Measurements from ENCODE around the gene PER3.

Gene PER3

GRCh38 chr1:7878027-7878426 is 93.9 kb downstream of the PER3 start:
- DNase-seq, result no peak

DNA sequence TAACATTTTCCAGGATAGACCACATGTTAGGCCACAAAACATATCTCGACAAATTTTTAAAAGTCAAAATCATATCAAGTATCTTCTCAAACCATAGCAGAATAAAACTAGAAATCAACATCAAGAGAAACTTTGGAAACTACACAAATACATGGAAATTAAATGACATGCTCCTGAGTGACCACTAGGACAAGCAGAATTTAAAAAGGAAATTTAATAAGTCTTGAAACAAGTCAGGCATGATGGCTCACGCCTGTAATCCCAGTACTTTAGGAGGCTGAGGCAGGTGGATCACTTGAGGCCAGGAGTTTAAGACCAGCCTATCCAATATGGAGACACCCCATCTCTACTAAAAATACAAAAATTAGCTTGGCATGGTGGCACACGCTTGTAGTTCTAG is 95.1 kb downstream of the PER3 start:
- DNase-seq, result no peak

GRCh38 chr1:7884757-7885156 is 100.7 kb downstream of the PER3 start:
- DNase-seq, result no peak

GRCh38 chr1:7885513-7886404 is 101.7 kb downstream of the PER3 start:
- no peak for DNase-seq

DNA sequence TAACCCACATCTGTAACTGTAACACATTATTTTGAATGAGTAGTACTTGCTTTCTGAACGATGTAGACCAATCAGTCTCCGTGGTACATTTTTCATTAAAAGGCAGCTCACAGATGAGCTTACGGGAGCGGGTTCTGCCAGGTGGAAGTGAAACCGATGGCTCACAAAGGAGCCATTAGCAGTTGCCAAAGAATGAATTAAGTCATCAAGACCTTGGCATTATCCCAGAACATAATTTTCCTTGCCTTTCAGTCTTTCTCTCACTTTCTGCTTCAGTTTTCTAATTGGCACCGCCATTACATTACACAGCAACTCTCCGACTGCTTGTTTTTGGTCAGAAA is 102.3 kb downstream of the PER3 start:
- no peak for DNase-seq

DNA sequence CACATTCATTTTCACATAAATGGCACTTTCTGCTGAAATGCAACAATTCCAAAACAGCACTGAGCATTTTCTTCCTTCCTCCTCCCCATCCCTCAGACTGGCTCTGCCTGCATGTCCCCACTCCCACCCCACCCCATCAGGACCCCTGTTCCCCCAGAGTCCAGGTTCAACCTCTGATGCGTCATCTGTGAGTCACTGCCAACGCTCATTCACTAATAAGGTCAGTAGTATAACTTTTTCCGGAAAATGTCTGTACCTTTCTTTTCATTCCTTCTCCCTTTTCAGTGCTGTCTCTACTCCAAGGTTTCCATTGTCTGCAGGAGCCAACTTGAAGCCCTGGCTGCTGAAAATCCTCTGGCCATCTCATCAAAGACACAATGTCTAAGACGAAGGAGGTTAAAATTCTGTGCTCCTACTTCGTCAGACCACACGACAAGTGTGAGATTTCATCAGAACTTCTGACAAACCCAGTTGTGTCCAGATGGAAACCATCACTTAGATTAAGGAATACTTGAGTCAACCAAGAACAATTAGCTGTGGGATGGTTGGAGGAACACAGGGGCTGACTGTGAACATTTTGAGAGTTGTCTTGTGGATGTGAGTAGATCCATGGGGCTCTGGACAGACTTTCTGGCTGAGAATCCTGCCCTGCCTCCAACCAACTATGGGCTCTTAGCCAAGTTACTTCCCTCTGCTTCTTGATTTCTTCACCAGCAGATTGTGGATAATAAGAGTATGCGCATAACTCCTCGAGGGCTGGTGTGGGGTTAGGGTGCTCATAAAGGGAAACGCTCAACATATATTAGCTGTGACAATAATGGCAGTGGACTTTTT is 104.4 kb downstream of the PER3 start:
- peak; percentile 16 for DNase-seq

GRCh38 chr1:7890853-7891252 is 106.8 kb downstream of the PER3 start:
- no peak for DNase-seq

- DNase-seq, result no peak
These were observed 107.7 kb downstream of the PER3 start for GRCh38 chr1:7891804-7892203.

GRCh38 chr1:7893529-7894180 is 109.6 kb downstream of the PER3 start:
- DNase-seq, result peak; percentile 61
